ENCODE data around the gene TBC1D2B. TPM values are rescaled to one million over a fixed set of nuclear protein-coding genes. Genes with fewer than 3 reads are reported as not detected.
A peak's percentile ranks its signal among the peaks of the same experiment; 100 is the strongest.

The TBC1D2B gene
- total and polyA plus RNA-seq, 11 donors: 5.1 to 45.2 (median 10.1) TPM

- TF ChIP-seq CTCF (IDR thresholded peaks at IDR 0.05) (no peak), POLR2A (IDR thresholded peaks at IDR 0.05) (no peak)
- WGBS, 4 donors: 75 to 83% (median 82%) methylated on average over 7 of the region's 7 CpGs
- DNase-seq (no peak), ATAC-seq (no peak)
- no peaks in the 10 kb centered on the region for H3K27me3 ChIP-seq
- H3K4me1 ChIP-seq: peaks cover 18 to 99% (median 71%) of the 10 kb centered on the region in 12 donors
- intact Hi-C loops (cut with DNase I): no loop called here
- peak overlapping the region; percentile 40 to 91 (median 67) for H3K27ac ChIP-seq
- H3K4me3 ChIP-seq: peak overlapping the region in 1 of 12 donors; percentile 10
- no peaks in the 10 kb centered on the region for H3K36me3 ChIP-seq
- no peaks in the 10 kb centered on the region for H3K9me3 ChIP-seq
These were observed 11.3 kb downstream of the TBC1D2B start for GRCh38 chr15:78065973-78066946.

GRCh38 chr15:78065284-78065872 is 12.1 kb downstream of the TBC1D2B start:
- Histone ChIP-seq H3K9me3 (no peaks in the 10 kb centered on the region), H3K27me3 (no peaks in the 10 kb centered on the region), H3K27ac (peak overlapping the region; percentile 58 to 91 (median 67)), H3K4me3 (peak overlapping the region in 1 of 12 donors; percentile 10), H3K36me3 (no peaks in the 10 kb centered on the region), H3K4me1 (peaks cover 18 to 98% (median 72%) of the 10 kb centered on the region in 12 donors)
- DNase-seq (peak; percentile 42 to 77 (median 73)), ATAC-seq (peak; percentile 75 to 94 (median 84))
- TF ChIP-seq CTCF (IDR thresholded peaks at IDR 0.05) (no peak), POLR2A (IDR thresholded peaks at IDR 0.05) (peak in 1 of 2 donors; percentile 14)
- 52 to 62% (median 55%) methylated on average over 5 of the region's 5 CpGs for WGBS, 4 donors
- intact Hi-C loops (cut with DNase I): no loop called here

- no peak for DNase-seq
- intact Hi-C loops (cut with DNase I): no loop called here
- Histone ChIP-seq H3K27me3 (no peaks in the 10 kb centered on the region), H3K27ac (peak overlapping the region; percentile 58 to 91 (median 67)), H3K36me3 (no peaks in the 10 kb centered on the region), H3K4me1 (peaks cover 16 to 98% (median 70%) of the 10 kb centered on the region in 12 donors), H3K4me3 (peak overlapping the region in 1 of 12 donors; percentile 10), H3K9me3 (no peaks in the 10 kb centered on the region)
- peak in 1 of 4 donors; percentile 32 for ATAC-seq
- 55 to 72% (median 63%) methylated on average over 2 of the region's 2 CpGs for WGBS, 4 donors
- TF ChIP-seq CTCF (IDR thresholded peaks at IDR 0.05): no peak
- no peak for TF ChIP-seq POLR2A (IDR thresholded peaks at IDR 0.05)
These were observed 13.0 kb downstream of the TBC1D2B start for GRCh38 chr15:78064544-78064943.

GRCh38 chr15:78063970-78064385 is 13.5 kb downstream of the TBC1D2B start:
- Histone ChIP-seq H3K27me3 (no peaks in the 10 kb centered on the region), H3K4me3 (no peak overlapping the region), H3K4me1 (peaks cover 16 to 98% (median 70%) of the 10 kb centered on the region in 12 donors), H3K27ac (peak overlapping the region in 11 of 12 donors; percentile 33 to 91 (median 64)), H3K9me3 (no peaks in the 10 kb centered on the region), H3K36me3 (no peaks in the 10 kb centered on the region)
- intact Hi-C loops (cut with DNase I): no loop called here
- DNase-seq: no peak
- TF ChIP-seq POLR2A (IDR thresholded peaks at IDR 0.05) (no peak), CTCF (IDR thresholded peaks at IDR 0.05) (no peak)
- 78 to 82% (median 80%) methylated on average over 5 of the region's 5 CpGs for WGBS, 4 donors
- no peak for ATAC-seq

Data from heart left ventricle (tissue), 16 donors.